Body of pancreas (tissue), 4 donors: Measurements from ENCODE around the gene DNAH11. TPM values are rescaled to one million over a fixed set of nuclear protein-coding genes. Genes with fewer than 3 reads are reported as not detected.

Experiments
- ATAC-seq: fragments of 150-250 bp; one replicate; pipeline ENCODE4 v1.9.1; 2016
- DNase-seq, 4 donors: peaks; one replicate each; pipeline ENCODE4 v3.0.0-alpha.2; 2019
- H3K27ac ChIP-seq, 4 donors: fragments of 200-600 bp; sonication (generic); 1 replicate in 3 of 4; 2 replicates in 1 of 4; pipeline versions ENCODE4 v1.5.1 to v1.6.1; 2016 to 2019; ENCODE audit warnings: mild to moderate bottlenecking in 1 of 4, mixed read lengths in 1 of 4, moderate library complexity in 1 of 4
- H3K27me3 ChIP-seq, 2 donors: fragments of 200-600 bp; sonication (generic); one replicate each; pipeline ENCODE4 v1.6.0; 2016; ENCODE audit warnings: mild to moderate bottlenecking in 1 of 2
- H3K36me3 ChIP-seq, 2 donors: fragments of 200-600 bp; sonication (generic); replicated peaks in 1 of 2; 2 replicates each; pipeline ENCODE4 v1.5.1; 2016; ENCODE audit warnings: low read depth in 2 of 2; ENCODE audit not compliant: insufficient read depth in 1 of 2
- H3K4me1 ChIP-seq: fragments of 200-600 bp; sonication (generic); one replicate; pipeline ENCODE4 v1.6.0; 2016
- H3K4me3 ChIP-seq, 2 donors: fragments of 200-600 bp; sonication (generic); 1 replicate in 1 of 2; 2 replicates in 1 of 2; pipeline ENCODE4 v1.5.1; 2016 to 2019
- H3K9me3 ChIP-seq, 3 donors: fragments of 200-600 bp; sonication (generic); 1 replicate in 2 of 3; 2 replicates in 1 of 3; pipeline ENCODE4 v1.5.1; 2016
- POLR2A ChIP-seq, 3 donors: fragments of 450-650 bp; IDR thresholded peaks; one replicate each; pipeline ENCODE4 v1.6.1; 2016; ENCODE audit warnings: antibody characterized with exemption in 3 of 3, mild to moderate bottlenecking in 2 of 3
- WGBS, 2 donors: methylation state at CpG; one replicate each; pipeline ENCODE4 v1.1.5; 2017; 5-methylcytosine and 5-hydroxymethylcytosine counted together
- intact Hi-C: fragments of 100-400 bp; cut with DNase I; formaldehyde crosslinking; loops from one replicate; pipeline ENCODE4 v1.15.1; 2023
- total RNA-seq, 2 donors: library from RNA; depleted of rRNA; stranded (reverse); fragments of >200 nt; gene quantifications; one replicate each; pipeline ENCODE4 v1.1.0, GENCODE V29; 2016
- TF ChIP-seq, protein P1 (sequence below), 7 experiments: fragments of 450-650 bp in 4 of 7; fragments of 200-600 bp in 3 of 7; sonication (generic) in 3 of 7; IDR thresholded peaks; one replicate each; pipeline ENCODE4 v1.5.1; 2016 to 2019; ENCODE audit warnings: antibody characterized with exemption in 7 of 7

DNAH11 gene
- total RNA-seq, 2 donors from 2014 or later, result 0.52 to 0.99 TPM

DNA sequence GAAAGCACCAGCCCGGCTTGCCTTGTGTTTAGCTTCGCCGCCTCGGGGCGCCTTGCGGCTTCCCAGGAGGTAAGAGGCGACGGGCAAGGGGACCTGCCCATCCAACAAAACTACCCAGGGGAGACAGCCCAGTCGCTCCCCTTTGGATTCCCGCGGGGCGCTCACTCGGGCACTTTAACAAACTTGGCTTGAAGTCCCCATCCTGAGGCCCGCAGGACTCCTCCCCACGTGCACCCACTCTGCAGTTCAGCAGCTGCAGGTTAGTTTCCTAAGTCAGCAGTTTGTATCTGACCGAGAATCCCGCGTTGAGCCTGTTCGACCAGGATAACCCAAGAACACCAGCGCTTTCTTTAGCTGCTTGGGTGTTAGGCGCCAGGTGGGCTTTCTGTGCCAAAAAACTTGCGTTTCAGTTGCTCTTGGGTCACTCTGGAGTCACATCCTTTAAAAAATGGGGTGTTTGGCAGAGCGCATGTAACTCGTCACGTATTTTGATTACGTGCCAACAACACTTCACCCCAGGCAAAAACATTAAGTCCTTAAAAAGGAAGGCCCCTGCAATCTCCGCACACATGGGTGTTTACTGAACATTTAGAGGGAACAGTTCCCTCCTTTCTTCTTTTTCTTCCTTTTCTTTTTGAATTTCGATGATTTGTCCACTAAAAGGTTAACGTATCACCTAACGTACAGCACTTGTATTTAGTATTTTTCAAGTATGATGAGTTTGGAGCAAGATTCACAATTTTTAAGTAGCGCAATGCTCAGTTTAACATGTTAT lies 876 bp downstream of the DNAH11 start:
- no peaks in the 10 kb centered on the region for H3K27me3 ChIP-seq
- ATAC-seq, result no peak

DNA sequence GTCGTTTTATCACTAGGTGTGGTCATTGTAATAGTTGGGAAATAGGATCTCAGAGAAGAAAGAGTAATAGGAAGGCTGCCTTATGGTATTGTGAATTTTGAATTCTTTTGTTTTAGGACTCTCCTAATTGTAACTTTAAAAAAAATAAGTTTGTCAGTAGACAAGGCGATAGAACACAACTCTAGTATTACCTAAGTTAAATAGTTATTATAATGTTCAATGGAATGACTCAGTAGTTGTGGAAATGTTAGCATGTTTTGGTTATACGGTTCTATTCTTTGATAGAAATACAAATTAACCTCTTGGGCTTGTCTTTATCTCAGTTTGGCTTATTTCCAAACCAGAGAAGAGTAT lies 1.4 kb downstream of the DNAH11 start:
- Histone ChIP-seq H3K9me3 (no peaks in the 10 kb centered on the region), H3K4me3 (no peak overlapping the region), H3K36me3 (no peaks in the 10 kb centered on the region), H3K27me3 (no peaks in the 10 kb centered on the region), H3K4me1 (peaks cover 15% of the 10 kb centered on the region), H3K27ac (no peak overlapping the region)
- intact Hi-C loops, result no loop called here
- TF ChIP-seq POLR2A (IDR thresholded peaks at IDR 0.05), result no peak
- TF ChIP-seq, protein P1, sequence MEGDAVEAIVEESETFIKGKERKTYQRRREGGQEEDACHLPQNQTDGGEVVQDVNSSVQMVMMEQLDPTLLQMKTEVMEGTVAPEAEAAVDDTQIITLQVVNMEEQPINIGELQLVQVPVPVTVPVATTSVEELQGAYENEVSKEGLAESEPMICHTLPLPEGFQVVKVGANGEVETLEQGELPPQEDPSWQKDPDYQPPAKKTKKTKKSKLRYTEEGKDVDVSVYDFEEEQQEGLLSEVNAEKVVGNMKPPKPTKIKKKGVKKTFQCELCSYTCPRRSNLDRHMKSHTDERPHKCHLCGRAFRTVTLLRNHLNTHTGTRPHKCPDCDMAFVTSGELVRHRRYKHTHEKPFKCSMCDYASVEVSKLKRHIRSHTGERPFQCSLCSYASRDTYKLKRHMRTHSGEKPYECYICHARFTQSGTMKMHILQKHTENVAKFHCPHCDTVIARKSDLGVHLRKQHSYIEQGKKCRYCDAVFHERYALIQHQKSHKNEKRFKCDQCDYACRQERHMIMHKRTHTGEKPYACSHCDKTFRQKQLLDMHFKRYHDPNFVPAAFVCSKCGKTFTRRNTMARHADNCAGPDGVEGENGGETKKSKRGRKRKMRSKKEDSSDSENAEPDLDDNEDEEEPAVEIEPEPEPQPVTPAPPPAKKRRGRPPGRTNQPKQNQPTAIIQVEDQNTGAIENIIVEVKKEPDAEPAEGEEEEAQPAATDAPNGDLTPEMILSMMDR (IDR thresholded peaks at IDR 0.05), result no peak
- no peak for DNase-seq
- no peak for ATAC-seq
- WGBS, 2 donors, result 29 to 36% methylated on average over 3 of the region's 3 CpGs

More for the DNA sequence above, 876 bp downstream of the DNAH11 start:
- peak in 2 of 4 donors; percentile 13 for DNase-seq
- TF ChIP-seq POLR2A (IDR thresholded peaks at IDR 0.05), result no peak
- TF ChIP-seq, protein P1 (IDR thresholded peaks at IDR 0.05), result no peak
- no peak overlapping the region for H3K27ac ChIP-seq
- intact Hi-C loops, result no loop called here
- no peaks in the 10 kb centered on the region for H3K9me3 ChIP-seq
- H3K4me3 ChIP-seq, result peak overlapping the region in 1 of 2 donors; percentile 36
- 9 to 18% methylated on average over 18 to 31 of the region's 31 CpGs for WGBS, 2 donors
- H3K4me1 ChIP-seq, result peaks cover 15% of the 10 kb centered on the region
- no peaks in the 10 kb centered on the region for H3K36me3 ChIP-seq

DNA sequence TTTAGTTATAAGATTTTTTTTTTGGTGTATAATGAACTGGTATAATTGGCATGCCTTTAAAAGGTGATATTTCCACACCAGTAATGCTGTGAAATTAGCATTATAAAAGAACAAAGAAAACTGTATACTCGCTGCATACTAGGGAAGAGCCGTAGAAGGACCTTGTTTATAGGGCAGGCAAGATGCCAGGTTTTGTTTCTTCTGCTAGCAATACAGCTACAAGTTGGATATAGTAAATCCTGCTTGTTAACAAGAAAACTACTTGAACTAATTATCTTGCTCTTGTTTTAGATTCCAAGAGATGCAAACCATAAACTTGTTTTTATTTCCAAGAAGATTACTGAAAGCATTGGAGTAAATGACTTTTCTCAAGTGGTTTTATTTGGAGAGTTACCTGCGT lies 1.9 kb downstream of the DNAH11 start:
- H3K9me3 ChIP-seq, result no peaks in the 10 kb centered on the region
- H3K4me3 ChIP-seq, result no peak overlapping the region
- DNase-seq, result no peak
- H3K36me3 ChIP-seq, result no peaks in the 10 kb centered on the region
- intact Hi-C loops, result no loop called here
- H3K27ac ChIP-seq, result no peak overlapping the region
- 73 to 83% methylated on average over 3 of the region's 3 CpGs for WGBS, 2 donors
- no peaks in the 10 kb centered on the region for H3K27me3 ChIP-seq
- TF ChIP-seq POLR2A (IDR thresholded peaks at IDR 0.05), result no peak
- TF ChIP-seq, protein P1 (IDR thresholded peaks at IDR 0.05), result no peak
- no peak for ATAC-seq
- peaks cover 15% of the 10 kb centered on the region for H3K4me1 ChIP-seq

DNA sequence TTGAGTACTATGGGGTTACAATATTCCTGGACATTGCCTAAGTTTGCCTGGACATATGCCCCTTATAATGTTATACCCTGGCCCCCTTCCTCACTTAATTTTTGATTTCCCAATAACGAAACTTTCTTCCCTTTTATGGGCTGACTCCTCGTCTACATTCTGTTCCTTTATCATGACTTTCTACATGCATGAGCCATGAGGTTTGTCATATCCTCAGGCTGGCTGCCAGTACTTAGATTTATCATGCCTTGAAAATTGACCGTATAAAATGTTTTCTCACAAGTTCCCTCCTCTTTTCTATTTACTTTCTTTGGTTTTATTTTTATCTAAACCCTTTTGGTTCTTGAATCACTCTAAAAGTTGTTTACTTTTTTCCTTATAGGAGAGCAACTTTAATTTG lies 4.7 kb downstream of the DNAH11 start:
- H3K9me3 ChIP-seq, result no peaks in the 10 kb centered on the region
- no peak for DNase-seq
- peaks cover 15% of the 10 kb centered on the region for H3K4me1 ChIP-seq
- no peak overlapping the region for H3K27ac ChIP-seq
- ATAC-seq, result no peak
- no peaks in the 10 kb centered on the region for H3K27me3 ChIP-seq
- TF ChIP-seq, protein P1 (IDR thresholded peaks at IDR 0.05), result no peak
- no peak for TF ChIP-seq POLR2A (IDR thresholded peaks at IDR 0.05)
- H3K4me3 ChIP-seq, result no peak overlapping the region
- intact Hi-C loops, result no loop called here
- 53 to 58% methylated on average over 3 of the region's 3 CpGs for WGBS, 2 donors
- no peaks in the 10 kb centered on the region for H3K36me3 ChIP-seq

DNA sequence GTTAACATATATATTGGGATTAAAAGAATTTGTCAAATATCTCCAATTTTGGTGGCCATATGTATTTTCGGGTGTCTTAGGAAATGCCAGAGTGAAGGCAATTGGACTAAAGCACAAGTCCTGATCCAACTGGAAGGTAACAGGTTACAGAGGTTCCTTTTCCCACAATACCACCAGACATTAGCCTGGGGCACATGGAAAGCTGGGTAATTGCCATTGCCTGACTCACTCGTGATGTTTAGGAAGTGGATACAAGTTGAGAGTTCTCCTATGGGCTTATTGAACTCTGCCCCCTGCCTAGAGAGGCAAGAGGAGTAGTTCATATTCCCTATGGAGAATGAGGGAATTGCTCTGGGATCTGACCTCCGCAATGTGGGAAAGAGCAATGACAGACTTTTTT lies 5.7 kb downstream of the DNAH11 start:
- no peak for TF ChIP-seq POLR2A (IDR thresholded peaks at IDR 0.05)
- TF ChIP-seq, protein P1 (IDR thresholded peaks at IDR 0.05), result no peak
- Histone ChIP-seq H3K27me3 (no peaks in the 10 kb centered on the region), H3K4me1 (peaks cover 5% of the 10 kb centered on the region), H3K27ac (no peak overlapping the region), H3K36me3 (no peaks in the 10 kb centered on the region), H3K4me3 (no peak overlapping the region), H3K9me3 (no peaks in the 10 kb centered on the region)
- WGBS, 2 donors, result 61 to 69% methylated on average over 3 of the region's 3 CpGs
- no peak for DNase-seq
- ATAC-seq, result no peak
- intact Hi-C loops, result no loop called here
